Measurements from ENCODE around the gene F2RL3.

F2RL3 gene

GRCh38 chr19:16859626-16860025, 29.2 kb upstream of the F2RL3 start:
- H3K27me3 ChIP-seq (ENCODE audit: insufficient read depth, low read length): no peaks in the 10 kb centered on the region
- no peaks in the 10 kb centered on the region for H3K79me2 ChIP-seq (ENCODE audit: insufficient read depth, low read length)
- no peak overlapping the region for H3K27ac ChIP-seq (ENCODE audit: low read depth, low read length, poor library complexity, severe bottlenecking)
- no peaks in the 10 kb centered on the region for H3K9me3 ChIP-seq (ENCODE audit: low read length)
- no peaks in the 10 kb centered on the region for H3K9me2 ChIP-seq (ENCODE audit: low read depth, low read length)
- TF ChIP-seq EZH2 (IDR thresholded peaks at IDR 0.05; ENCODE audit: borderline replicate concordance, low read length): no peak
- TF ChIP-seq, protein P1, sequence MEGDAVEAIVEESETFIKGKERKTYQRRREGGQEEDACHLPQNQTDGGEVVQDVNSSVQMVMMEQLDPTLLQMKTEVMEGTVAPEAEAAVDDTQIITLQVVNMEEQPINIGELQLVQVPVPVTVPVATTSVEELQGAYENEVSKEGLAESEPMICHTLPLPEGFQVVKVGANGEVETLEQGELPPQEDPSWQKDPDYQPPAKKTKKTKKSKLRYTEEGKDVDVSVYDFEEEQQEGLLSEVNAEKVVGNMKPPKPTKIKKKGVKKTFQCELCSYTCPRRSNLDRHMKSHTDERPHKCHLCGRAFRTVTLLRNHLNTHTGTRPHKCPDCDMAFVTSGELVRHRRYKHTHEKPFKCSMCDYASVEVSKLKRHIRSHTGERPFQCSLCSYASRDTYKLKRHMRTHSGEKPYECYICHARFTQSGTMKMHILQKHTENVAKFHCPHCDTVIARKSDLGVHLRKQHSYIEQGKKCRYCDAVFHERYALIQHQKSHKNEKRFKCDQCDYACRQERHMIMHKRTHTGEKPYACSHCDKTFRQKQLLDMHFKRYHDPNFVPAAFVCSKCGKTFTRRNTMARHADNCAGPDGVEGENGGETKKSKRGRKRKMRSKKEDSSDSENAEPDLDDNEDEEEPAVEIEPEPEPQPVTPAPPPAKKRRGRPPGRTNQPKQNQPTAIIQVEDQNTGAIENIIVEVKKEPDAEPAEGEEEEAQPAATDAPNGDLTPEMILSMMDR (IDR thresholded peaks at IDR 0.05; ENCODE audit: low read length): no peak
- H3K36me3 ChIP-seq (ENCODE audit: insufficient read depth, low read length): peaks cover 21% of the 10 kb centered on the region
- H2AFZ ChIP-seq (ENCODE audit: low read length): no peak overlapping the region
- no peaks in the 10 kb centered on the region for H3F3A ChIP-seq (ENCODE audit: insufficient read depth, low read length)
- H3K4me3 ChIP-seq (ENCODE audit: low read depth, low read length, poor library complexity, severe bottlenecking): no peak overlapping the region
- no peak overlapping the region for H3K9ac ChIP-seq (ENCODE audit: low read length)
- H4K20me1 ChIP-seq (ENCODE audit: insufficient read depth, low read length): no peaks in the 10 kb centered on the region
- no peak overlapping the region for H3K4me2 ChIP-seq (ENCODE audit: low read length)
- no peaks in the 10 kb centered on the region for H3K4me1 ChIP-seq (ENCODE audit: insufficient read depth, low read length, severe bottlenecking)

GRCh38 chr19:16860118-16860517, 28.7 kb upstream of the F2RL3 start:
- H3K9me2 ChIP-seq (ENCODE audit: low read depth, low read length): no peaks in the 10 kb centered on the region
- TF ChIP-seq, protein P1 (IDR thresholded peaks at IDR 0.05; ENCODE audit: low read length): no peak
- TF ChIP-seq EZH2 (IDR thresholded peaks at IDR 0.05; ENCODE audit: borderline replicate concordance, low read length): no peak

GRCh38 chr19:16861011-16861410, 27.8 kb upstream of the F2RL3 start:
- H3K9ac ChIP-seq (ENCODE audit: low read length): no peak overlapping the region
- no peaks in the 10 kb centered on the region for H3K4me1 ChIP-seq (ENCODE audit: insufficient read depth, low read length, severe bottlenecking)
- H3K27ac ChIP-seq (ENCODE audit: low read depth, low read length, poor library complexity, severe bottlenecking): no peak overlapping the region
- H3K9me3 ChIP-seq (ENCODE audit: low read length): no peaks in the 10 kb centered on the region
- H3K36me3 ChIP-seq (ENCODE audit: insufficient read depth, low read length): peaks cover 27% of the 10 kb centered on the region
- H3K4me3 ChIP-seq (ENCODE audit: low read depth, low read length, poor library complexity, severe bottlenecking): no peak overlapping the region
- H4K20me1 ChIP-seq (ENCODE audit: insufficient read depth, low read length): no peaks in the 10 kb centered on the region
- TF ChIP-seq, protein P1 (IDR thresholded peaks at IDR 0.05; ENCODE audit: low read length): no peak
- TF ChIP-seq EZH2 (IDR thresholded peaks at IDR 0.05; ENCODE audit: borderline replicate concordance, low read length): no peak
- H3K9me2 ChIP-seq (ENCODE audit: low read depth, low read length): no peaks in the 10 kb centered on the region
- no peak overlapping the region for H2AFZ ChIP-seq (ENCODE audit: low read length)
- no peak overlapping the region for H3K4me2 ChIP-seq (ENCODE audit: low read length)
- no peaks in the 10 kb centered on the region for H3K79me2 ChIP-seq (ENCODE audit: insufficient read depth, low read length)
- H3F3A ChIP-seq (ENCODE audit: insufficient read depth, low read length): no peaks in the 10 kb centered on the region
- no peaks in the 10 kb centered on the region for H3K27me3 ChIP-seq (ENCODE audit: insufficient read depth, low read length)

More at GRCh38 chr19:16860118-16860517, 28.7 kb upstream of the F2RL3 start:
- H3K4me3 ChIP-seq (ENCODE audit: low read depth, low read length, poor library complexity, severe bottlenecking): no peak overlapping the region
- no peaks in the 10 kb centered on the region for H4K20me1 ChIP-seq (ENCODE audit: insufficient read depth, low read length)
- H3F3A ChIP-seq (ENCODE audit: insufficient read depth, low read length): no peaks in the 10 kb centered on the region
- H3K4me1 ChIP-seq (ENCODE audit: insufficient read depth, low read length, severe bottlenecking): no peaks in the 10 kb centered on the region
- H2AFZ ChIP-seq (ENCODE audit: low read length): no peak overlapping the region
- H3K9ac ChIP-seq (ENCODE audit: low read length): no peak overlapping the region
- H3K9me3 ChIP-seq (ENCODE audit: low read length): no peaks in the 10 kb centered on the region
- no peak overlapping the region for H3K4me2 ChIP-seq (ENCODE audit: low read length)
- no peak overlapping the region for H3K27ac ChIP-seq (ENCODE audit: low read depth, low read length, poor library complexity, severe bottlenecking)
- peaks cover 18% of the 10 kb centered on the region for H3K36me3 ChIP-seq (ENCODE audit: insufficient read depth, low read length)
- no peaks in the 10 kb centered on the region for H3K27me3 ChIP-seq (ENCODE audit: insufficient read depth, low read length)
- H3K79me2 ChIP-seq (ENCODE audit: insufficient read depth, low read length): no peaks in the 10 kb centered on the region

Measured in OCI-LY1 (cell line).